Naive B cell (primary cell): ENCODE measurements around the gene CAMTA1. TPM values are rescaled to one million over a fixed set of nuclear protein-coding genes. Genes with fewer than 3 reads are reported as not detected.

Experiments used
- ATAC-seq, 2 donors: fragments of 150-1000 bp; cut with Tn5 transposase; 2 replicates each; pipeline ENCODE4 v1.10.0; 2021; ENCODE audit warnings: low read depth in 2 of 2, mild to moderate bottlenecking in 2 of 2, moderate library complexity in 2 of 2
- DNase-seq: peaks from one replicate; pipeline ENCODE4 v3.0.0; 2022
- H3K27ac Mint-ChIP-seq, 6 donors: one replicate each; pipeline ENCODE4 v1.8.0; 2020 to 2022; ENCODE audit warnings: mild to moderate bottlenecking in 6 of 6, mixed read lengths in 6 of 6, moderate library complexity in 5 of 6, inconsistent platforms in 2 of 6
- H3K27me3 Mint-ChIP-seq, 3 donors: one replicate each; pipeline ENCODE4 v1.8.0; 2021 to 2022; ENCODE audit warnings: mixed read lengths in 3 of 3, mild to moderate bottlenecking in 1 of 3
- H3K36me3 Mint-ChIP-seq, 2 donors: one replicate each; pipeline ENCODE4 v1.8.0; 2020 to 2022; ENCODE audit warnings: mixed read lengths in 2 of 2, inconsistent platforms in 1 of 2, mild to moderate bottlenecking in 1 of 2
- H3K4me1 Mint-ChIP-seq, 3 donors: one replicate each; pipeline ENCODE4 v1.8.0; 2020 to 2022; ENCODE audit warnings: mixed read lengths in 3 of 3, inconsistent platforms in 1 of 3, mild to moderate bottlenecking in 1 of 3, moderate library complexity in 1 of 3
- H3K4me3 Mint-ChIP-seq, 8 donors: one replicate each; pipeline ENCODE4 v1.8.0; 2020 to 2022; ENCODE audit warnings: mild to moderate bottlenecking in 8 of 8, mixed read lengths in 8 of 8, moderate library complexity in 8 of 8, inconsistent platforms in 2 of 8
- H3K9me3 Mint-ChIP-seq, 7 donors: one replicate each; pipeline ENCODE4 v1.8.0; 2020 to 2022; ENCODE audit warnings: mixed read lengths in 7 of 7, mild to moderate bottlenecking in 5 of 7, inconsistent platforms in 2 of 7, moderate library complexity in 1 of 7
- polyA plus RNA-seq, 6 donors: library from polyadenylated mRNA; unstranded; fragments of 300-500 nt; fragmentation: Illumina TruSeq; gene quantifications; one replicate each; pipeline ENCODE4 v1.2.3, GENCODE V29; 2021; ENCODE audit warnings: low read depth in 6 of 6

Gene CAMTA1
- polyA plus RNA-seq, 6 donors from 2014 or later, result 75.4 to 140 (median 88.8) TPM

GRCh38 chr1:7438921-7439655, 653.8 kb downstream of the CAMTA1 start:
- no peaks in the 10 kb centered on the region for H3K4me1 Mint-ChIP-seq
- peaks cover 0 to 5% (median 0%) of the 10 kb centered on the region in 3 donors for H3K27me3 Mint-ChIP-seq
- no peak for ATAC-seq
- peaks cover 0 to 4% (median 0%) of the 10 kb centered on the region in 7 donors for H3K9me3 Mint-ChIP-seq
- H3K27ac Mint-ChIP-seq, result no peak overlapping the region
- no peaks in the 10 kb centered on the region for H3K36me3 Mint-ChIP-seq
- no peak for DNase-seq
- H3K4me3 Mint-ChIP-seq, result no peak overlapping the region

DNA sequence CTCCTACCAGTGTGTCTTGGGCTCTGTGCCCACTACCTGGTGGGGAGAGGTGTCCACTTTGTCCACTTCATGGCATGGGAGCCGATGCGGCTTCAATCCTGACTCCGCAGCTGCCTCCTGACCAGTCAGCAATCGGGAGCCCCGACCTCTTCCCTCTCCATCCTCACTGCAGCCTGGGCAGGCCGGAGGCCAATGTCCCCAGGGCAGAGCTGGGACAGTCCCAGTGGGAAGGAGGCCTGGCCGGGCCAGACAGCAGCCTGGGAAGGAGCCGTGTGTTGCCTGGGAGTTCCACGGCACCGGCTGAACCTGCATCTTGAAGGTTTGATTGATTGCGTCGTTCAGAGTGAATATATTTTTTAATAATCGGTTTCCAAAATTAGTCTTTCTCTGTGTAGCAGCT, 654.9 kb downstream of the CAMTA1 start:
- no peak overlapping the region for H3K4me3 Mint-ChIP-seq
- no peaks in the 10 kb centered on the region for H3K27me3 Mint-ChIP-seq
- no peaks in the 10 kb centered on the region for H3K4me1 Mint-ChIP-seq
- H3K9me3 Mint-ChIP-seq, result no peaks in the 10 kb centered on the region
- DNase-seq (no peak), ATAC-seq (no peak)
- no peak overlapping the region for H3K27ac Mint-ChIP-seq
- H3K36me3 Mint-ChIP-seq, result no peaks in the 10 kb centered on the region

- no peaks in the 10 kb centered on the region for H3K4me1 Mint-ChIP-seq
- ATAC-seq (no peak), DNase-seq (no peak)
- H3K4me3 Mint-ChIP-seq, result no peak overlapping the region
- H3K9me3 Mint-ChIP-seq, result no peaks in the 10 kb centered on the region
- no peaks in the 10 kb centered on the region for H3K36me3 Mint-ChIP-seq
- H3K27me3 Mint-ChIP-seq, result no peaks in the 10 kb centered on the region
- no peak overlapping the region for H3K27ac Mint-ChIP-seq
Measured at GRCh38 chr1:7441143-7441841, 656.0 kb downstream of the CAMTA1 start.

GRCh38 chr1:7442036-7442435, 656.8 kb downstream of the CAMTA1 start:
- no peak for ATAC-seq
- Mint-ChIP-seq H3K36me3 (no peaks in the 10 kb centered on the region), H3K27me3 (no peaks in the 10 kb centered on the region), H3K4me1 (no peaks in the 10 kb centered on the region), H3K27ac (no peak overlapping the region), H3K9me3 (no peaks in the 10 kb centered on the region), H3K4me3 (no peak overlapping the region)
- no peak for DNase-seq

GRCh38 chr1:7442918-7443317, 657.7 kb downstream of the CAMTA1 start:
- Mint-ChIP-seq H3K27ac (no peak overlapping the region), H3K4me3 (no peak overlapping the region), H3K36me3 (no peaks in the 10 kb centered on the region), H3K27me3 (no peaks in the 10 kb centered on the region), H3K9me3 (no peaks in the 10 kb centered on the region), H3K4me1 (no peaks in the 10 kb centered on the region)
- DNase-seq (no peak), ATAC-seq (no peak)

GRCh38 chr1:7444363-7444762, 659.1 kb downstream of the CAMTA1 start:
- no peaks in the 10 kb centered on the region for H3K36me3 Mint-ChIP-seq
- ATAC-seq (no peak), DNase-seq (no peak)
- H3K9me3 Mint-ChIP-seq, result no peaks in the 10 kb centered on the region
- no peaks in the 10 kb centered on the region for H3K27me3 Mint-ChIP-seq
- H3K27ac Mint-ChIP-seq, result peak overlapping the region in 1 of 6 donors; percentile 49
- H3K4me3 Mint-ChIP-seq, result no peak overlapping the region
- H3K4me1 Mint-ChIP-seq, result no peaks in the 10 kb centered on the region

DNA sequence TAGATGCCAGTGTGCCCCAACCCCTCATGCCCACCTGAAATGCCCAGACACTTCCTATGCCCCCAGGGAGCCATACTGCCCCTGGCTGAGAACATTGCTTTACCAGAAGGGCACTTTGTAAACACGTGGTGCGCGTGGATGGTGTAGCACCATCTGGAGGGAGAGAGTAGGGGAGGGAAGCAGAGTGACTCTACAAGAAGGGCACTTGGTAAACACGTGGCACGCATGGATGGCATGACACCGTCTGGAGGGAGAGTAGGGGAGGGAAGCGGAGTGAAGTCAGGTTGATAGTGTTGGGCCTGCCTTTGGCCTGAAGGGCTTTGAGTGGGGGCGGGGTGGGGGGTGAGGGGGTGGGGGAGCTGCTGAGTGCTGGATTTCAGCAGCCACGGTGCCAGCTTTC, 661.8 kb downstream of the CAMTA1 start:
- no peaks in the 10 kb centered on the region for H3K9me3 Mint-ChIP-seq
- H3K27me3 Mint-ChIP-seq, result no peaks in the 10 kb centered on the region
- H3K36me3 Mint-ChIP-seq, result no peaks in the 10 kb centered on the region
- no peak for DNase-seq
- H3K27ac Mint-ChIP-seq, result no peak overlapping the region
- H3K4me3 Mint-ChIP-seq, result no peak overlapping the region
- no peaks in the 10 kb centered on the region for H3K4me1 Mint-ChIP-seq
- ATAC-seq, result no peak

DNA sequence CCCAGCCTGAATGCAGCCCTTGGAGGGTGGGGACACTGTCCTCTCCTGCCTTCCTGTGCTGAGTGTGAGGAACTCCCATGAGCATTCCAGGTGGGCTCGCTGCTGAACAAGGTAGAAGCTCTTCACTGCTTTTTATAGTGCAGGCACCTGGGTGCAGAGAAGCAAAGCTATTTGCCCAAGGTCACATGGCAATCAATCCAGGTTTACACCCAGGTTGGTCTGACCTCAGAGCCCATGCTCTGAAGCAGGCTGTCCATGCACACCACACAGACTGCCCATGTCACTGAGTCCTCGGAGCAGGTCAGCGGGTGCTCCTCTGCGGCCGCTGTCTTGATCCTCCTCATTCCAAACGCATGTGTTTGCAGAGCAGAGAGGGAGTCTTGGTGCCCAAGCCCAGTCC, 662.5 kb downstream of the CAMTA1 start:
- ATAC-seq (no peak), DNase-seq (no peak)
- Mint-ChIP-seq H3K4me1 (no peaks in the 10 kb centered on the region), H3K36me3 (no peaks in the 10 kb centered on the region), H3K27ac (peak overlapping the region in 1 of 6 donors; percentile 64), H3K27me3 (no peaks in the 10 kb centered on the region), H3K4me3 (no peak overlapping the region), H3K9me3 (no peaks in the 10 kb centered on the region)

DNA sequence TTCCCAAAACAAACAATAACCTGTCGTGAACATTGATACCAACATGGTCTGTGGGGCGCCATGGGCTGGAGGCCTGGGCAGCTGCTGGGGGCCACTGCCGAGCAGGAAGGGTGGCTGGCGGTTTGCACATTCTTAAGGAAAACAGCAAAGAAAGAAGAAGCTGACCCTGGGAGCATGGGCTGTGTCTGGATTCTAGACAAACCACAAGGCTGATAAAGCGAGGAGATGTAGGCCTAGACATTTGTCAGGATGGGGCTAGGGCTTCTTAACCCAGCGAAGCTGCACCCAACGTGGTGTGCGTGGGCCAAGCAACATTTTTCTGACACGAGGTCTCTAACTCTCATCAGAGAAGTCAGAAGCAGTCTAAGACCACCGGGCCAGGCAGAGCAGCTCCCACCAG, 663.7 kb downstream of the CAMTA1 start:
- H3K27me3 Mint-ChIP-seq, result no peaks in the 10 kb centered on the region

GRCh38 chr1:7449750-7450149, 664.5 kb downstream of the CAMTA1 start:
- Mint-ChIP-seq H3K4me1 (no peaks in the 10 kb centered on the region), H3K36me3 (no peaks in the 10 kb centered on the region), H3K27ac (no peak overlapping the region), H3K4me3 (no peak overlapping the region), H3K9me3 (no peaks in the 10 kb centered on the region), H3K27me3 (no peaks in the 10 kb centered on the region)
- ATAC-seq, result no peak
- no peak for DNase-seq

More for the DNA sequence above, 663.7 kb downstream of the CAMTA1 start:
- ATAC-seq (no peak), DNase-seq (no peak)
- Mint-ChIP-seq H3K27ac (no peak overlapping the region), H3K36me3 (no peaks in the 10 kb centered on the region), H3K4me3 (no peak overlapping the region), H3K9me3 (no peaks in the 10 kb centered on the region), H3K4me1 (no peaks in the 10 kb centered on the region)

DNA sequence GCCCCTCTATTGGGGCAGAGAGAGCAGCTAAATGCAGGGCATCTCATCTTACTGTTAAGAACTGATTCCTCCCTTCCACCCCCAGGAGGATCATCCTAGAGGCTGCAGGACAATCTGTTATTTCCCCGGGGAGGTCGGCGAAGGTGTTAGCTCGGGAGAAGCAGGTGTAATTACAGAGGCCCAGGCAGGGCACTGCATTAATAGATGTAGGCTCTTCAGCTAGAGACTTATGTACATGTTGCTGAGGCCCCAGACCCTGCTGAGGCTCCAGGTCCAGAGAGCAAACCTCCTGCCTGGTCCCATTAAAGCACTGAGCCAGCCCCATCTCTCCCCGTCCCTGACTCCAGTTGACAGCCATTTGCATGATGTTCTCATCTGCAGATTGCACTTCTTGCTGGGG, 665.6 kb downstream of the CAMTA1 start:
- Mint-ChIP-seq H3K4me3 (peak overlapping the region in 1 of 8 donors; percentile 24), H3K27me3 (no peaks in the 10 kb centered on the region), H3K36me3 (no peaks in the 10 kb centered on the region), H3K27ac (no peak overlapping the region), H3K9me3 (no peaks in the 10 kb centered on the region), H3K4me1 (no peaks in the 10 kb centered on the region)
- ATAC-seq (no peak), DNase-seq (no peak)

DNA sequence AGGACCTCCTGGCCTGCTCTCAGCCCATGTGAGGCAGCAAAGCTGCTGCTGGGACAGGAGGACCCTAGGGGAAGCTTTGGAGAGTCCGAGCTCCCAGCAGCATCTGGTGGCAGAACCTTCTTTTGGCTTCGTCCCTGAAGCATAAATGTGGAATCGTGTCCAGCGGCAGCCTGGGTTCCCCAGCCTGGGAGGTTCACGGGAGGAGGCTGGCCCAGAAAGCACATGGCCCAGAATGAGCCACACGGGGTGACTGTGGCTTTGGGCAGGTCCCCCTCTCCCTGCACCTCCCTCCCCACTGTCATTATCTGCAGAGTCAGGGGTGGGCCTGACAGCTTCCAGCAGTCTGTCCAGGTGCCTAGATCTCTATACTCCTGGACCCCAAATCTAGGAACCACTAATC, 667.8 kb downstream of the CAMTA1 start:
- H3K27ac Mint-ChIP-seq, result no peak overlapping the region
- peaks cover 0 to 6% (median 0%) of the 10 kb centered on the region in 3 donors for H3K27me3 Mint-ChIP-seq
- ATAC-seq (no peak), DNase-seq (no peak)
- H3K9me3 Mint-ChIP-seq, result no peaks in the 10 kb centered on the region
- no peaks in the 10 kb centered on the region for H3K36me3 Mint-ChIP-seq
- no peak overlapping the region for H3K4me3 Mint-ChIP-seq
- H3K4me1 Mint-ChIP-seq, result no peaks in the 10 kb centered on the region

DNA sequence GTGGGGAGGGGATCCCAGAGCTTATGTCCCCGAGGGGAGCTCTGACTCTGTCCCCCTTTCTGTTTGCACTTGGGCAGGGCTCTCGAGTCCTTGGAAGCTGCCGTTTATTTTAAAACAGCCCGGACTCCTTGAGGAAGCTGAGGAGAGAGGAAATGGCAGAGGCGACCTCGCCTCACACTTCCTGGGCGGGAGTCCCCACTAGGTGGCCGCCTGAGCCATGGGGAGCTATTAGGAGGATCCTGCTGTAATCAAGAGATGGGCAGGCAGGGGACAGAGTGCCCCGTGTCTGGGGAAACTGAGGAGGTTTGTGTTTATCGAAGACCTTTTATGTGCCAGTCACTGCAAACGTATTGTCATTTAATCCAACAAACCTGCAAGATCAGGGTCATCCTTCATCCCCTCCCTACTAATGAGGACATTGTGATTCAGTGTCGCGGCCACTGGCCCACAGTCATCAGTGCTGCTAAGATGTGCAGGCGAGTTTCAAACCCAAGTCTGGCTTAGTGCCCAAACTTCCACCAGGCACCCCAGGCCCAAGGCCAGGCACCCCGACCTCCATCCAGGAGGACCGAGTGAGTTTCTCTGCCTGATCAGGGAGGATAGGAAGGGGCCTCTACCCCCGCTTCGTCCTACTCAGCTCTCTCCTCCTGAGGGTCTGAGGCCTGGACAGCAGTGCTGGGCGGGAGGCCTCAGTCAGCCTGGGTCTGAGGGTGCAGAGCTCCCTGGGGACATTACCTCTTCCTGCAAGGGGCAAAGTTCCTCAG, 669.0 kb downstream of the CAMTA1 start:
- no peaks in the 10 kb centered on the region for H3K4me1 Mint-ChIP-seq
- H3K4me3 Mint-ChIP-seq, result no peak overlapping the region
- ATAC-seq (no peak), DNase-seq (no peak)
- no peaks in the 10 kb centered on the region for H3K9me3 Mint-ChIP-seq
- peak overlapping the region in 1 of 6 donors; percentile 11 for H3K27ac Mint-ChIP-seq
- H3K27me3 Mint-ChIP-seq, result peaks cover 0 to 9% (median 0%) of the 10 kb centered on the region in 3 donors
- H3K36me3 Mint-ChIP-seq, result no peaks in the 10 kb centered on the region
